Loucy (cell line): ENCODE results near the gene YAF2.
A peak's percentile ranks its signal among the peaks of the same experiment; 100 is the strongest.

Experiments
- H2AFZ ChIP-seq: fragments of 200-600 bp; sonication (generic); 2 replicates; pipeline ENCODE4 v1.6.0; 2016; ENCODE audit warnings: antibody characterized with exemption, mild to moderate bottlenecking, low read length, moderate library complexity
- H3F3A ChIP-seq: fragments of 200-600 bp; 2 replicates; pipeline ENCODE4 v1.6.0; 2016; ENCODE audit warnings: antibody characterized with exemption, low read depth, mild to moderate bottlenecking
- H3K27me3 ChIP-seq: fragments of 200-600 bp; sonication (generic); 2 replicates; pipeline ENCODE4 v1.6.1; 2014; ENCODE audit warnings: low read length, mild to moderate bottlenecking; ENCODE audit not compliant: insufficient read depth, poor library complexity, severe bottlenecking
- H3K36me3 ChIP-seq: fragments of 200-600 bp; sonication (generic); 2 replicates; pipeline ENCODE4 v1.6.1; 2016; ENCODE audit warnings: low read length; ENCODE audit not compliant: insufficient read depth
- H3K4me1 ChIP-seq: fragments of 200-600 bp; sonication (generic); 2 replicates; pipeline ENCODE4 v1.5.1; 2014; ENCODE audit warnings: low read length, mild to moderate bottlenecking; ENCODE audit not compliant: insufficient read depth, poor library complexity, severe bottlenecking
- H3K4me2 ChIP-seq: fragments of 200-600 bp; sonication (generic); 2 replicates; pipeline ENCODE4 v1.6.0; 2014; ENCODE audit warnings: antibody characterized with exemption, low read length, low read depth, mild to moderate bottlenecking; ENCODE audit not compliant: poor library complexity, severe bottlenecking
- H3K4me3 ChIP-seq: fragments of 200-600 bp; sonication (generic); 2 replicates; pipeline ENCODE4 v1.5.1; 2014; ENCODE audit warnings: low read length, mild to moderate bottlenecking, mixed read lengths; ENCODE audit not compliant: poor library complexity, severe bottlenecking
- H3K79me2 ChIP-seq: fragments of 200-600 bp; sonication (generic); 2 replicates; pipeline ENCODE4 v1.6.1; 2014; ENCODE audit warnings: low read length; ENCODE audit not compliant: insufficient read depth
- H3K9ac ChIP-seq: fragments of 200-600 bp; sonication (generic); 2 replicates; pipeline ENCODE4 v1.6.0; 2014; ENCODE audit warnings: mild to moderate bottlenecking, low read depth, low read length, moderate library complexity; ENCODE audit not compliant: poor library complexity, severe bottlenecking
- H3K9me2 ChIP-seq: fragments of 200-600 bp; sonication (generic); replicated peaks from 2 replicates; pipeline ENCODE4 v1.6.1; 2016; ENCODE audit warnings: low read depth, low read length, mixed read lengths
- H3K9me3 ChIP-seq: fragments of 200-600 bp; sonication (generic); 2 replicates; pipeline ENCODE4 v1.6.1; 2014; ENCODE audit warnings: mild to moderate bottlenecking, antibody characterized with exemption, low read length, low read depth; ENCODE audit not compliant: insufficient read depth
- H4K20me1 ChIP-seq: fragments of 200-600 bp; sonication (generic); 2 replicates; pipeline ENCODE4 v1.6.0; 2014; ENCODE audit warnings: antibody characterized with exemption, low read length, mild to moderate bottlenecking; ENCODE audit not compliant: insufficient read depth, poor library complexity, severe bottlenecking
- CTCF ChIP-seq: fragments of 200-600 bp; sonication (generic); conservative IDR thresholded peaks from 2 replicates; pipeline ENCODE4 v1.5.1; 2014; ENCODE audit warnings: mild to moderate bottlenecking, antibody characterized with exemption, low read length
- EZH2phosphoT487 ChIP-seq: fragments of 200-600 bp; IDR thresholded peaks from 2 replicates; pipeline ENCODE4 v1.6.1; 2018; ENCODE audit warnings: antibody characterized with exemption, mild to moderate bottlenecking, moderate library complexity, borderline replicate concordance

Gene YAF2

GRCh38 chr12:42145552-42146215 lies 92.4 kb downstream of the YAF2 start:
- Histone ChIP-seq H3K9me3 (no peaks in the 10 kb centered on the region), H3K79me2 (peaks cover 40% of the 10 kb centered on the region), H3K9ac (peak overlapping the region; percentile 69), H3K27me3 (no peaks in the 10 kb centered on the region), H3K4me2 (peak overlapping the region; percentile 78), H3K4me1 (peaks cover 28% of the 10 kb centered on the region), H2AFZ (peak overlapping the region; percentile 85), H4K20me1 (peaks cover 33% of the 10 kb centered on the region), H3K9me2 (no peaks in the 10 kb centered on the region), H3K4me3 (peak overlapping the region; percentile 77), H3F3A (no peaks in the 10 kb centered on the region), H3K36me3 (no peaks in the 10 kb centered on the region)
- TF ChIP-seq EZH2phosphoT487 (no peak), CTCF (peak; percentile 35; the same call in 1 of the 2 replicates)

DNA sequence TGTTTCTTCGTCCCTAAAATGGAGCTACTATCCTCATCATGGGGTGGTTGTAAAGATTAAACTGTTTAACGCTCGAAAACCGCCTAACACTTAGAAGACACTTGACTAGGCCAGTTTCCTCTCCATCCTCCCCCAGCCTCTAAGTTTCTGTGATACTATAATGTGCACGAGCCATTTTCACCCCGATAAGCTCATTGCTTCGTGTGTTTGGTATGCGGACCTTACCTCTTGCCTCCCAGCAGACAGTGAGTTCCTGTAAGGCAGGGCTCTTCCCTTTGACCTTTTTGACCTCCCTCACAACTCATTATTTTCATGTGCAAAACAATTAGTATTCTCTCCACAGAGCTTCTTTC lies 92.9 kb downstream of the YAF2 start:
- no peaks in the 10 kb centered on the region for H3K9me3 ChIP-seq
- peak overlapping the region; percentile 69 for H3K9ac ChIP-seq
- peak overlapping the region; percentile 85 for H2AFZ ChIP-seq
- peak overlapping the region; percentile 78 for H3K4me2 ChIP-seq
- H4K20me1 ChIP-seq: peaks cover 35% of the 10 kb centered on the region
- no peaks in the 10 kb centered on the region for H3K36me3 ChIP-seq
- peaks cover 33% of the 10 kb centered on the region for H3K4me1 ChIP-seq
- no peaks in the 10 kb centered on the region for H3F3A ChIP-seq
- no peaks in the 10 kb centered on the region for H3K9me2 ChIP-seq
- peak overlapping the region; percentile 77 for H3K4me3 ChIP-seq
- no peaks in the 10 kb centered on the region for H3K27me3 ChIP-seq
- TF ChIP-seq EZH2phosphoT487 (no peak), CTCF (no peak)
- H3K79me2 ChIP-seq: peaks cover 45% of the 10 kb centered on the region

- Histone ChIP-seq H3K4me2 (peak within 1 kb of the TSS; percentile 85), H2AFZ (peak within 1 kb of the TSS; percentile 85), H3K36me3 (no peaks in the 10 kb centered on the region), H3K4me3 (peak within 1 kb of the TSS; percentile 77), H3K9me3 (no peaks in the 10 kb centered on the region), H3F3A (no peaks in the 10 kb centered on the region), H3K79me2 (peaks cover 48% of the 10 kb centered on the region), H4K20me1 (peaks cover 37% of the 10 kb centered on the region), H3K9ac (peak within 1 kb of the TSS; percentile 69), H3K9me2 (no peaks in the 10 kb centered on the region), H3K4me1 (peaks cover 34% of the 10 kb centered on the region), H3K27me3 (no peaks in the 10 kb centered on the region)
- TF ChIP-seq EZH2phosphoT487: no peak
- TF ChIP-seq CTCF: no peak
Measured at GRCh38 chr12:42144408-42145196, 93.4 kb downstream of the YAF2 start, which contains the start of gene GXYLT1. TSS of gene GXYLT1 (minus strand) at chr12:42144874. CDS start at chr12:42144646, 228 bp downstream.
